Stimulated activated CD4-positive, alpha-beta T cell treated with anti-CD3 and anti-CD28 coated beads, Interleukin-12 subunit alpha, Interleukin-12 subunit beta, amount 100 ng/mL, for 48 hours (primary cell): ENCODE results near the gene ADAMTSL3.
"Not testable (repeated sequence)": the region's sequence is repeated elsewhere in the genome, so short reads cannot be mapped to it uniquely, and the experiment has no call there.

Experiments used
- DNase-seq, 3 donors: peaks; one replicate each; pipeline ENCODE4 v3.0.0-alpha.2; 2020; ENCODE audit warnings: low read depth in 2 of 3, low spot score in 1 of 3

The ADAMTSL3 gene

DNA sequence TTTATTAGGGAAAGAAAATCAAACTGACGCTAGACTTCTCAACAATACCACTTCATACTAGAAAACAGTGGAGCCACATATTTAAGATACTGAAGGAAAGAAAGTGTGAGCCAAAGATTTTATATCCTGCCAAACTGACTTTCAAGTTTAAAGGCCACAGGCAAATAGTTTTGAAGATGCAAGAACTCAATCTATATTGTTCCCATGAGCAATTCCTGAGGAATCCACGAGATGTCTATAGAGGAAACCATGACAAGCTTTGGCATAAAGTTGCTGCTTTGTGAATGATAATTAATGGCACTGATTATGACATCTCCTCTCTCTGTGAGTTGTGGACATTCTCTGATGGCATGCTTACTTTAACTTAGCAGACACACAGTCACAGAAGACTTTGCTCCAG, 305.6 kb downstream of the ADAMTSL3 start:
- DNase-seq = no peak

DNA sequence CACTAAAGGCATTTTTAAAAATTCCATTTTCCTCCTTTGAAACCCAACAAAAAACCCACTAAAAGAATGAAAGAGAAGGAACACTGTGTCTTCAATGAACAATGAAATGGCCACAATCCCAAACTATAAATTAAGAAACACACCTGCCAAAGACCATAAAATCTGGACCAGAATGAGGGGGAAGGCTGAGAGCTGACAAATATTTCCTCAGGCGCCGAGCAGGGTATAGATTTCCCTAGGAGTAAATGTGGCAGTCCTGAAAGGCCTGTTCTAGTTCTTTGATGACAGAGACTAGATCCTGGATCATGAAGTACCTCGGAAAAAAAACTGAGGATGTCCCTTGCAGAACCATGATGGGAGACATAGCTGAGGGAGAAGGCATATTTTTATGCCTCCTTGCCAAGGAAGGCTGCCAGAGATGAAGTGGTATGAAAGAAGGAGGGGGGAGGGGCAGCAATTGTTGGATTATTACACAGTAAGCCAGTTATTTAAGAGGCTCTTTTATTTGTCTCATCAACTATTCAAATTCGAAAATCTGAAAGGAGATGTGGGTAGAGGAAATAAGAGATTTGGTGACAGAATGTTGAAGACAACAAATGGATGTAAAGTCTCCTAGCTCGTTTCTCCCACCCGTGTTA, 306.4 kb downstream of the ADAMTSL3 start:
- no peak for DNase-seq

DNA sequence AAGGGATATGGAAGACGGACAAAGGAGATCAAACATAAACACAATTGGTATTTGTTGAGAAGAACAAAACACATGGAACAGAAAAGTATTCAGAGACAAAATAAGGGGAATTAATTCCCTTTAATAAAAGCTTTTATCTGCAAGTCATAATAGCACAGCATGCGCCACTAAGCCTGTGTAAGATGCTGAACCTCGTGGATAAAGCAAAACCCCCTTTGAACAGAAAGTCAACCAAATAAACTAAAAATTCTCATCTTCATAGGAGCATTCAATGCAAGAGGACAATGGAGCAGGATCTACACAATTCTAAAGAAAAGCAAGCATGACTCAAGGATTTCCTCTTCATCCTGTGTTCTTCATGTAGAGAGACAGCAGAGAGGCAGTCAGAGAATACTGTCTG, 307.4 kb downstream of the ADAMTSL3 start:
- DNase-seq = no peak

DNA sequence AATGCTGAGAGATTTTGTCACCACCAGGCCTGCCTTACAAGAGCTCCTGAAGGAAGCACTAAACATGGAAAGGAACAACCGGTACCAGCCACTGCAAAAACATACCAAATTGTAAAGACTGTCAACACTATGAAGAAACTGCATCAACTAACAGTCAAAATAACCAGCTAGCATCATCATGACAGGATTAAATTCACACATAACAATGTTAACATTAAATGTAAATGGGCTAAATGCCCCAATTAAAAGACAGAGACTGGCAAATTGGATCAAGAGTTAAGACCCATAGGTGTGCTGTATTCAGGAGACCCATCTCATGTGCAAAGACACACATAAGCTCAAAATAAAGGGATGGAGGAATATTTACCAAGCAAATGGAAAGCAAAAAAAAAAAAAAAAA, 311.0 kb downstream of the ADAMTSL3 start:
- not testable (repeated sequence) for DNase-seq

DNA sequence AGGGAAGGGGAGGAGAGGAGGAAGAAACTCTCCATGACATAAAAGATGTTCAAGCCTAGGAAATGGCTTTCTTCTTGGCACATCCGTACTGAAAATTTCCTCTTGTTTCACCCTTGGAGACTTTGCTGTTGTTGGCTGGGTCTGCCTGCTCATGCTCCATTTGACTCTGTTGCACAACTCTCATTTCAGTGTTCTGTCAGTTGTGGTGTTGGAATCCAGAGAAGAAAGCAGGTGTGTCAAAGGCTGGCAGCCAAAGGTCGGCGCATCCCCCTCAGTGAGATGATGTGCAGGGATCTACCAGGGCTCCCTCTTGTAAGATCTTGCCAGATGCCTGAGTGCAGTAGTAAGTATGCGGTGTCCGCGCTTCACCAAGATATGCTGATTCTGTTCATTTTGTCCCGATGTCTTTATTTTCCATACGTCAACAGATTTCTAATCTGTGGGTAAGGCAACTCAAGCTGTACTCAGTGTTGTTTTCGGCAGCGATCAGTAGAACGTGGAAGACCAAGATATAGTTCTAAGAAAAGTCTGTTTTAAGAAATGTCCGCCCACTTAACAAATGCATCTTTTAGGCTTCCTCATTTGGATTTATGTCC, 316.5 kb downstream of the ADAMTSL3 start:
- no peak for DNase-seq

DNA sequence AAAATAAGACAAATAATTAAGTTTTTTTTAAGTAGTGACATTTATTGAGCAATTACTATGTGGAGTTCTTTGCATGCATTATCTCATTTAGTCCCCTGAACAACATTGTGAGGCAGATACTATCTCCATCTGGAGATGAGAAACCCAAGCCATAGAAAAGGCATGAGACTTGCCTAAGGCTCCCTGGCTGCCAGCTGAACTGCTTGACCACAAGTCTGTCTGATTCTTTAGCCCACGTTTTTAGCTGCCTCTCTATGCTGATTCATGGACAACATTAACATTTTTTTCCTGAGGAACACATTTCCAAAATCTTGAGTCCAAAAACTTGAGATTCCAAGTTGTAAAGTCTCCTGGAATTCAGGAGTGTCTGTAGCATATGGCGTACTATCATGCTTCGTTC, 318.1 kb downstream of the ADAMTSL3 start:
- DNase-seq = no peak

DNA sequence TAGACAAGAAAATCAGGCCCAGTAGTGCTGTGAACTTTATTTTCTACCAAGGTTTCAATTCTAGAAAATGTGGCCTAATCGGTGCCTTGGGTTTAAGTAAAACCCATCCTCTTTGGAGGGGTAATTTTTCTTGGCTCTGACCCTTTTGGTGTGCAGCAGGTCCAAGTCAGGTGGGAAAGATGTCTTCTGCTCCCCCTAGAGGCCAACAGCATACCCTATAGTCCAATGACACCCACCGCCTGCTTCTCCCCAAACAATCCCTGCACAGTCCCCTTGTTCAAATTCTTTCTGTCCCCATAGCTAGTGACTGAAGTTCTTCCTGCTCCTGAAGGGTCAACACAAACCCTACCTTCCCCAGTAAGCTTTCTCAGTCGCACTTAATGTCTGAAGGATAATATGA, 319.9 kb downstream of the ADAMTSL3 start:
- DNase-seq = no peak

DNA sequence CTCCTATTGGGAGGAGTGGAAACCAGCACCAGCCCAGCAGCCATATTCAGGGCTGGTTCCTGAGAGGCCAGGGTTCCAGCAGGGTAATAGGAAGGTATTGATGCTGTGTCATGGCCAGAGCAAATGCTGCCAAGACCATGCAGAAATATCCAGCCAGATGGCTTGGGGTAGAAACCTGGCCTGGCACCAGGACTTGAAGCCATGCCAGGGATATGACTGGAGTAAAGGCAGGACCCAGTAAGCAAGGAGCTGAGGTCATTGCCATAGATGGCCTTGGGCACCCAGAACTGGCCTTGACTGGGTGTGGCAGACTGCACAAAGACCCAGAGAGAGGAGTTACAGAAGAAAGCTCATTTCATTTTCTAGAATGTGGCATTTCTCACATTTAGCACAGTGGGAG, 324.1 kb downstream of the ADAMTSL3 start:
- no peak for DNase-seq

DNA sequence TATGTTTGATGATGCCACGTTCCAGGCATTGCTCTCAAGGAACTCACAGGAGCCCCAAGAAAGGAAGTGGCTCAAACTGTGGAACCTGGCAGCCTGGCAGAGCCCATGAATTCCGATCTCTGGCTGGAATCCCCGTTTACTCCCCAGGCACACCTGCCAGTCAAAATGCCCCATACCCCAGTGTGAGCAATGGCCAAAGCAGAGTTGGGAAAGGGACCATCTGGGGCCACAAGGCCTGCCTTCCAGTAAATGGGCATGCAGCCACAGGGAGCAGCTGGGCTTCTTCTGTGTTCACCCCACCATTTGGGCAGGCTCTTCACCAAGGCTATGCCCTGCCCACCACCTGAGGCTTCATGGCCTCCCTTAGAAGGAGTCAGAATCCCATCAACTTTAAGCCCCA, 324.7 kb downstream of the ADAMTSL3 start:
- DNase-seq = no peak

DNA sequence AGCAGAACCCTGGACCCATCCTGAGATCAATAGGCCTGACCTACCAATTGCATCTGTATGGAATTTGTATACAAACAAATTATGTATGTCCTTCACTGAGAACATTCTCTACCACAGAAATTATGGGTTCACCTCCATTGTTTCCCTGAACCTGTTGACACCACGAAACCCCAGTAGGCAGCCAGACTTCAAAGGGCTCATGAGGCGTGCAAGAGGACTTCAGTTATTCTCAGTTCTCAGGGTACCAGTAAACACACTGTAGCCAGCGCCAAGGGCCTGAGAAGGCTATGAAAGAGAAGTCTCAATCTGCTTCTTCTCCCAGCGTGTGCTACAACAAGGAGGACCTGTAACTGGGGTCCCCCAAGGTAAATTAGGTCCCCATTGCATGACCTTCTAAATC, 326.7 kb downstream of the ADAMTSL3 start:
- no peak for DNase-seq

DNA sequence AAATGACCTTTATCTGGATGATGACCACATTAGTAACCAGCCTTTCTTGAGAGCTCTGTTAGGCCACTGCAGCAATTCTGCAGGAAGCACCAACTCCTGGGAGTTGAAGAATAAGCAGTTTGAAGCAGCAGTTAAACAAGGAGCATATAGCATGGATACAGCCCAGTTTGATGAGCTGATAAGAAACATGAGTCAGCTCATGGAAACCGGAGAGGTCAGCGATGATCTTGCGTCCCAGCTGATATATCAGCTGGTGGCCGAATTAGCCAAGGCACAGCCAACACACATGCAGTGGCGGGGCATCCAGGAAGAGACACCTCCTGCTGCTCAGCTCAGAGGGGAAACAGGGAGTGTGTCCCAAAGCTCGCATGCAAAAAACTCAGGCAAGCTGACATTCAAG, 328.8 kb downstream of the ADAMTSL3 start:
- no peak for DNase-seq

DNA sequence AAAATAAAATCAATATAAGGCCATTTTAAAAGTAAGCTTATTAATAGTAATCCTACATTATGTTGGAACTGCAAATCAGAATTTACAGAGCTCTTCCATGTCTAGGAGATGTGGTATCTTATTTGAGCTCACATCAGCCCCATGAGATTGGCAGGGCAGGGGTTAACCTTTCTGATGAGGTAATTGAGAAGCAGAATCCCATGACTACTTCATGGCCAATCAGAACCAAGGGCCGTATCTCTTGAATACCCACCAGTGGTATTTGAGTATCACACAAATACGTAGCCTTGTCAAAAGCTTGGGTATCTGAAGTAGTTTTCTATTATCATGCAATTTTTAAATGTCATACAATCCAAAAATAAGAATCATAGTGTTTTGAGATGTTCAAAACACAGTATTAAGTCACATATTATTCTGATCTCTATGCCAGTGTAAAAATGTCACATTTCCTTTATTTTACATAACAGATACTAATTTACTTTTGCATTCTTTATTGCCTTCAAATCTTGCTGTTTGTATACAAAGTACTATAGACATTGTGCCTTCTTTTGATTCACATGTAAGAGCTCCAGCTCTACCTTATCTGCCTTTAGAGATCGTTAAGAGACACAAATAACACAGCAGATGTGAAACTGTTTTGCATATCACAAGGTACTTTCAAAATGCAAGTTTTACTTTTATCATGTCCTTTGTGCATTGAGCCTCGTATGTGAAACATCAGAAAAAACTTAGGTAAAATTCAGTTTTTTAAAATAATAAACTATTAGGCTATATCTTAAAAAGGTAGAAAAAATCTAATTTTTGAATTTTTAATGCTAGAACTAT, 329.9 kb downstream of the ADAMTSL3 start:
- DNase-seq = no peak

DNA sequence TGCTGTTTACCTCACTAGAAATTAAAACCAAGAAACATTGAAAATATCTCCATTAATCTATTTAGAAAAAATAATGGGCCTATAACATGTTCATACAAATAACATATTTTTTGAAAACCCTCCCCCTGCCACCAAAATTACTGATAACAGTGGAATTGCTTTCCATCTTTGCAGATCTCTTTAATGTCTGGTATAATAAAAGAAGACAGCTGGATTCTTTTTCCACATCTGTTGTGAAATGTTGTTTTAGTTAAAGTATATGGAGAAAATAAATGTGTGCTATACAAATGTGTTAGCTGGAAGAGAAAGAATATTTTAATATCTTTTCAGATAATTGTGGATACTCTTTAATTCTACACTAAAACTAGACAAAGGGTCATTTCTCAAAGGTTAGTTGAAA, 330.7 kb downstream of the ADAMTSL3 start:
- no peak for DNase-seq

DNA sequence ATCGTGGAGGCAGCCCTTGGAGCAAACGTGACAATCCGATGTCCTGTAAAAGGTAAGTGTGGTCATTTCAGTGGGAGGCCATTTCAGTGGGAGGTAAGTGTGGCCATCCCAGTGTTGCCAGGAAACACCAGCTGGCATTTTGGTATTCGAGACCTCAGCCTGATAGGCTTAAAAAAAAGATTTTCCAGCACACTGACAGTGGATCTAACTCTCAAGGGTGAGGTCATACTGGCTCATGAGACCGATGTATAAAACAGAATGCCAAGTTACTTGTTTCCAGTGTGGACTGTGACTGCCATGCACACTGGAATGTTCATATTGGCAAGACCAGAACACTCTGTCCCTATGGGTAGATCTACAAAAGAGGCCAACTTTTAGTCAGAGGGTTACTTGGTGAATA, 337.2 kb downstream of the ADAMTSL3 start:
- DNase-seq = no peak

DNA sequence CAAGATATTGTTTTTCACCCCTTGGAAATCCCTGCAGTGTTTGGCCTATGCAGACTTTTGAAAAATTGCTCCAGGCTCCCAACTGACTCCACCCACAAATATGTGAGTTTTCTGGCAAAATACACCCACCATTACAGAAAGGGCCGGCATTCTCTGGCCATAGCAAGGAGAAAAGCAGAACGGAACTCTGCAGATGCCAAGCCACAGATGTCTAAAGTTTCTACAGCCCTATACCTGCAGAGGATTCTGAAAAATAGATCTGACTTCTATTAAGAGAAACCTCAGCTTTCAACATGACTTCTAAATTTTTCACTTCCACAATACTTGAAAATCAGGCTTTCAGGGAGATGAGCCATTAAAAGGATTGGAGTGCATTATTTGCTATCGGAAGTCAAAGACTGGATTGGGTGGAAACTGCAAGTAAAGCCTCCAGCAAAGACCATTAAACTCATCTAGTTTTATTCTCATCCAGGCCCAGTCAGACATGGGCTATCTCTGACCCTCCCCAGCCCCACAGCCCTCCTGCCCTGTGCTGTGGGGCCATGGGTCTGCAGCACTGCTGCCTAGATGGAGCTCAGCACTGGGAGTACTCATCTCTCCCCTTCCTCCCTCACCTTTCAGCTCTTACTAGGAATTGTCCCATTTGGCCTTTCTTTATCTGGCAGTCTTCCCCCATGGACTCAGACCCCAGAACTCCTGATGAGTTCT, 338.6 kb downstream of the ADAMTSL3 start:
- no peak for DNase-seq

DNA sequence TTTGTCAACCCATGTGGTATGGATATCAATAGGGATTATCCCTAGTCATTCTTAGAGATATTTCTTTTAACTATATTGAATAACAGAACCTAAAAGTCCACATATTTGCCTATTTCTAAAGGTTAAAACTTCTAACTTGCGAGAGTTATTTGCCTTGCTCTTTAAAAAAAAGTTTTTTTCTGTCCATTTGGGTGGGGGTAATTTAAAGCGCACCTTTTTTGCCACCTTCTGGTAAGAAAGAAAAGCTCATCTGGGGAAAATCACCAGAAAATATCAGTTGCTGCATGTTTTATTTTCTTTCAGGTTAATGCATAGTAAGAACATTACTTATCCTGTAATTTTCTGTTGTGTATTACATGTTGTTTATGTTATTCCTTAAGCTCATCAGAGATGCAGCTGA, 339.7 kb downstream of the ADAMTSL3 start:
- no peak for DNase-seq

DNA sequence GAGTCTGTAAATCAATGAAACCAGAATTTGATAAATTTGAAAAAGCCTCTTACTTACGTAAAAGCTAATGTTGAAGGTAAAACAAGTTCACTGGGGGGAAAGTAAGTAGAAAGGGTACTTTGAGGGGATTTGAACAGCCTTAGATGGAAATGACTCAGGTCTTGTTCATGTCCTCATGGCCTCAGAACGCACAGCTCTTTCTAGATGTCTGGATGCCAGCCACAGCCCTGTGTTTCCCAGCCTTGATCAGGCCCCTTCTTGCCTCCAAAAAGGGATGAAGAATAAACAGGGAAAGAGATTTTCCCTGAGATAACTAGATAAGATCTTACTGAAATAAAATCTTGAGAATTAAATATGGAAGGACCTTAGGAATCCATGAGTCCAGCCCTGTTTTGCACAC, 344.6 kb downstream of the ADAMTSL3 start:
- no peak for DNase-seq

DNA sequence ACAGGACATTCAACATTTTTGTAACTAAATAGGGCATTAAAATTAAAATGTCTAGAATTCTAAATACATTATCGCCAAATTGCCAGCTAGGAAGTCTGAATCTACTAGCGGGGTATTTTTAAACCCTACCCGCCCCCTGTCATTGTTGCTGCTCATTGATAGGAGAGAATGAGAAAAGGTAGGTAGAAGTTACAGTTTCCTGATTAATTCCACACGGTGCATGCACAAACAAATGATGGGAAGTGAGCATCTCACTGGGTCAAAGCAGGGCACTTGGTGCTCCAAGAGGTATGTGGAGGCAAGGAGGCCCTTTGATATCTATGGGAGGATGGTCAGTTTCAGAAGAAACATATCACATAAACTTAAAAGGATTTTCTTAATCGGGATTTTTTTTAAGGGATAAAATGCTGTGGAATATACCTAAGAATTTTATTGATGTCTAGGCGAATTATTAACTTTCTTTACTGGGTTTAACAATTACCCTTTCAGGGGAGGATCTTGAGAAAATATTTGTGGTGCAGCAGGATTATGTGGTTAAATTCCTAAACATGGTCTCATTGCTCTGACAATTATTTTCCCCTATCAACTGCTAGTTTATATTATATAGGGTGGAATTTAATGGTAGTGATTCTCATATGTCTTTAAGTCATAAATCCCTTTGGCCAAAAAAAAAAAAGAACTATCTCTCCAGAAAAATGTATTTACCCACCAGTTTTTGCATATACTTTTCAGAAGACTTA, 345.6 kb downstream of the ADAMTSL3 start:
- no peak for DNase-seq

DNA sequence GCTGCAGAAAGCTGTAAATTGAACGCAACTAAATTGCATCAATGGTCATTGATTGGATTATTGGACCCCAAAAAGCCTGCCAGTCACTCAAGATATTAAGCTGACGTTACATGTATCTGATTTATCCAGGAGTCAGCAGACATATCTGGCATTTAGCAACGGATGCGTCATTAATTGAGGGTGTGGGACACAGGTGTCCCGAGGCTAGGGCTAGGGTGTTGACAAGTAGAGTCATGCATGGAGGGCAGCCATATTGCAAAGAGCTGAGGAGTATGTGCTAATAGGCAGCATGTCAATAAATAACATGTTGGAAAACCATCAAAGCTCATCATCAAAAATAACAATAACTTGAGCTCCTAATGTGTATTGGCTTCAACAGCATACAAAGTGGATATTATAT, 347.1 kb downstream of the ADAMTSL3 start:
- DNase-seq = no peak

DNA sequence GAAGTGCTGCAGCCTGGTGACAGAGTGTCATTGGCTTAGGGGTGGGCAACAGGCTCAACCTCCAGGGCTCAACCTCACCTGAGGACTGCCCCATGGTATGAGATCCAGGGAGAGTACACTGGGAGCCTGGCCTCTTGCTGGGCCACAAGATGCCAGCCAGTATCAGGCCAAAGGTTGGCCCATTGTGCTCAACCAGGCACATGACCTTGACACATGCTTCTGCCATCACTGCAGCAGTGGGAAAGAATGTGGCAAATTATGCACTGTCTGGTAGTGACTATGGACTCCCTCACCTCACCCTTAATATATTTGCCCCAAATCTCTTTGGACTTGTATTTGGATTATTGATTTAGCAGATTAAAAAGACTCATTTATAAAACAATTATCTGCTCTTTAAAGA, 347.7 kb downstream of the ADAMTSL3 start:
- DNase-seq = no peak

DNA sequence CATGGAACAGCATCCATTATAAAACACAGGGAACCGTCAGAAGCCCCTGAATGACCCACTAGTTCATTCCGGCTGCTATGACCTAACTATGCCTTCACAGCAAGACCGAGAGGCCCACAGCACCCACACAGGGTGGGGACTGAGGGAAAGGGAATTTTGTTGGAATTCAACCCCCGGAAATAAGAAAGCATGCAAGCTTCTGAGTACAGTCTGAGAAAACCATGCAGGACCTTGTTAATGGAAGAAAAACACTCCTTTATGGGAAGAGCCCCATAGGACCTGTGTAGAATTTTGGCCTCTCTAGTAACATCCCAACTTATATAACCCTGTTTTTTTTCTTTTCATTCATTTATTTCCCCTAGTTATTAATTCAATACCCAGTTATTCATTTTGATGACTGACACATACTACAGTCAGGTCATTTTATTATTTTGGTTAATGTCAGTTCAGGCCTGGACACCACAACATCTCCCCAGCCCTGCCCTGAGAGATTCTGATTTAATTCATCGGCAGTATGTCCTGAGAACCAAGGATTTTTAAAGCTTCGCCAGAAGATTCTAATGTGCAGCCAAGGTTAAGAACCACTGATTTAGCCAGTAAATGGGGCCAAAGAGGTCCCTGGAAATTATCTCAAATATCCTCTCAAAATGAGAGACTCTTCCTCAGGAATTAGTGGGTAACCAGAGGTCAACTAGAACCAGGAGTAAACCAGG, 350.0 kb downstream of the ADAMTSL3 start:
- DNase-seq = no peak
